ENCODE measurements around the gene TMEM18. TPM values are rescaled to one million over a fixed set of nuclear protein-coding genes. Genes with fewer than 3 reads are reported as not detected.
A peak's percentile ranks its signal among the peaks of the same experiment; 100 is the strongest.

The TMEM18 gene
- total RNA-seq, 1 experiment from 2014 or later: 49.6 TPM

- Histone ChIP-seq H3K27me3 (ENCODE audit: control insufficient read depth, insufficient read depth, low read length) (no peaks in the 10 kb centered on the region), H3K4me3 (ENCODE audit: low read depth in 2 of 2, low read length in 2 of 2) (no peak overlapping the region), H3K4me1 (ENCODE audit: control insufficient read depth, insufficient read depth, low read length) (peaks cover 21% of the 10 kb centered on the region), H3K36me3 (ENCODE audit: control insufficient read depth, insufficient read depth, low read length) (peaks cover 9% of the 10 kb centered on the region), H3K9me3 (ENCODE audit: control insufficient read depth, insufficient read depth, low read depth, low read length) (no peaks in the 10 kb centered on the region), H3K27ac (ENCODE audit: low read length) (0 out of 2 replicates have a peak overlapping the region, but pooled peaks have one; percentile 7)
- ATAC-seq (no peak), DNase-seq (ENCODE audit: low read depth, low spot score) (no peak)
- ChIA-PET POLR2A (no interaction called here), CTCF (no interaction called here)
- TF ChIP-seq POLR2AphosphoS5 (IDR thresholded peaks at IDR 0.05; ENCODE audit: low read depth, low read length): no peak
- TF ChIP-seq CTCF (IDR thresholded peaks at IDR 0.05): no peak
- no peak for TF ChIP-seq REST (IDR thresholded peaks at IDR 0.05; ENCODE audit: insufficient read depth in 1 of 2, low read depth in 2 of 2, low read length in 1 of 2)
- TF ChIP-seq TCF7L2 (IDR thresholded peaks at IDR 0.05; ENCODE audit: low read depth, low read length): no peak
- no peak for TF ChIP-seq SIN3A (IDR thresholded peaks at IDR 0.05; ENCODE audit: borderline replicate concordance, insufficient read depth, low read depth, low read length)
- in situ Hi-C loops (cut with HindIII; ENCODE audit: low pct_unique_long_range_greater_than_20kb, low sequenced_read_pairs): no loop called here
- BruUV-seq (replicated peaks): no TSS peak
- intact Hi-C loops (cut with micrococcal nuclease; ENCODE audit: unreplicated experiment): no loop called here
These were observed 2.8 kb downstream of the TMEM18 start for GRCh38 chr2:674321-674985.

- Histone ChIP-seq H3K9me3 (ENCODE audit: control insufficient read depth, insufficient read depth, low read depth, low read length) (no peaks in the 10 kb centered on the region), H3K4me3 (ENCODE audit: low read depth in 2 of 2, low read length in 2 of 2) (no peak overlapping the region), H3K4me1 (ENCODE audit: control insufficient read depth, insufficient read depth, low read length) (peaks cover 21% of the 10 kb centered on the region), H3K36me3 (ENCODE audit: control insufficient read depth, insufficient read depth, low read length) (peaks cover 14% of the 10 kb centered on the region), H3K27me3 (ENCODE audit: control insufficient read depth, insufficient read depth, low read length) (no peaks in the 10 kb centered on the region), H3K27ac (ENCODE audit: low read length) (0 out of 2 replicates have a peak overlapping the region, but pooled peaks have one; percentile 7)
- ChIA-PET POLR2A (no interaction called here), CTCF (no interaction called here)
- no peak for ATAC-seq
- TF ChIP-seq POLR2AphosphoS5 (IDR thresholded peaks at IDR 0.05; ENCODE audit: low read depth, low read length) (no peak), CTCF (IDR thresholded peaks at IDR 0.05) (no peak), TCF7L2 (IDR thresholded peaks at IDR 0.05; ENCODE audit: low read depth, low read length) (no peak), REST (IDR thresholded peaks at IDR 0.05; ENCODE audit: insufficient read depth in 1 of 2, low read depth in 2 of 2, low read length in 1 of 2) (no peak), SIN3A (IDR thresholded peaks at IDR 0.05; ENCODE audit: borderline replicate concordance, insufficient read depth, low read depth, low read length) (no peak)
- BruUV-seq (replicated peaks): no TSS peak
- no peak for DNase-seq (ENCODE audit: low read depth, low spot score)
- in situ Hi-C loops (cut with HindIII; ENCODE audit: low pct_unique_long_range_greater_than_20kb, low sequenced_read_pairs) (no loop called here), intact Hi-C loops (cut with micrococcal nuclease; ENCODE audit: unreplicated experiment) (no loop called here)
These were observed 3.4 kb downstream of the TMEM18 start for GRCh38 chr2:673615-674320.
